Inflammatory macrophage treated with lipopolysaccharide for 1 hour (primary cell): ENCODE results near the gene THY1.
"Not testable (repeated sequence)": the region's sequence is repeated elsewhere in the genome, so short reads cannot be mapped to it uniquely, and the experiment has no call there.

Source experiments
- DNase-seq, 2 donors: peaks; one replicate each; pipeline ENCODE4 v3.0.0-alpha.2; 2020 to 2022

Gene THY1

DNA sequence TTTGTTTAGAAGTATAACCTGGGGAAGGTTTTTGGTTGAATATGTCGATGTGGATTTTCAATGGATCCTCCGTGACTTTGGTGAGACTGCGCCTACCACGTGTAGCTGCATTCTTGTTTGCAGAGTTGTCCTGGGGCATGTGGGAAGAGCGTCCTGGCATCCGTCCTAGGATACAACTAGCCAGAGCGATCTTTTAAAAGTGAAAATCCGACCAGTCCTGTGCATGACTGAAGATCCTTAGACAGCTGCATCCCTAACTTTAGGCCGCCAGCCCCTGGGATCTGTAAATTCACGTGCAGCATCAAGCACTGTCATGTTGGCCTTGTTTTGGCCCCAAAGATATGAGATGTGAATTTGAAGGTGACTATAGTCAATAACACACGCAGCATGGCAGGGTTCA is 22.4 kb upstream of the THY1 start:
- DNase-seq = no peak

DNA sequence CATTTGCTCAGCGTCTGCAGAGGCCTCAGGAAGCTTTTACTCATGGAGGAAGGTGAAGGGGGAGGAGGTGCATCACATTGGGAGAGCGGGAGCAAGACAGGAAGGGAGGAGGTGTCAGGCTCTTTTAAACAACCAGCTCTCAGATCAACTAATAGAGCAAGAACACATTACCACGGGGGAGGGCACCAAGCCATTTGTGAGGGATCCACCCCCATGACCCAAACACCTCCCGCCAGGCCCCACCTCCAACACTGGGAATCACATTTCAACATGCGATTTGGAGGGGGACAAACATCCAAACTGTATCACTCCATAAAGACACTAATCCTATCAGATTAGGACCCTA is 18.9 kb upstream of the THY1 start:
- no peak for DNase-seq

DNA sequence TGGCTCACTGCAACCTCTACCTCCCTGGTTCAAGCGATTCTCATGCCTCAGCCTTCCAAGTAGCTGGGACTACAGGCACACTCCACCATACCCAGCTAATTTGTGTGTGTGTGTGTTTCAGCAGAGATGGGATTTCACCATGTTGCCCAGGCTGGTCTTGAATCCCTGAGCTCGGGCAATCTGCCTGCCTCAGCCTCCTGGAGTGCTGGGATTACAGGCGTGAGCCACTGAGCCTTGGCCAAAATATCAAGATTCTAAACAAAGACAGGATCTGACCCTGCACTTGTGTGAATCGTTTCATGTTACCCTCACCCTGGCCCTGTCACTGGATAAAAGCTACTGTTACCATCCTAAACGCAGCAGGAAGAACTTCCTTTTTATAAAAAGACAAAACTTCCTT is 15.6 kb upstream of the THY1 start:
- no peak for DNase-seq

- DNase-seq = not testable (repeated sequence)
These were observed 14.5 kb upstream of the THY1 start for GRCh38 chr11:119437521-119437920.

- no peak for DNase-seq
These were observed 13.7 kb upstream of the THY1 start for GRCh38 chr11:119436711-119437110.

DNA sequence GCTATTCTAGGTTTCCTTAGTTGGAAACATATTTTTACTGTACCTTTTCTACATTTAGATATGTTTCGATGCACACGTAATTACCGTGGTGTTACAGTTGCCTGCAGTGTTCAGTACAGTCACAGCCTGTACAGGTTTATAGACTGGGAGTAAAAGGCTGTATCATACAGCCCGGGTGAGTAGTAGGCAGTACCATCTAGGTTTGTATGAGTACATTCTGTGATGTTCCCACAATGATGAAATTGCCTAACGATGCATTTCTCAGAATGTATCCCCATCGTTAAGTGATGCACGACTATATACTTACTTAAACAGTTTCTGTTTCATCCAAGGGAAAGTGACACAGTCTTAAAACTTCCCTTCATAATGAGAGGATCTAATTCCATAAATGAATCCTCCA is 13.1 kb upstream of the THY1 start:
- DNase-seq = no peak

- no peak for DNase-seq
These were observed 11.8 kb upstream of the THY1 start for GRCh38 chr11:119434591-119435330.

GRCh38 chr11:119433358-119433725 is 10.4 kb upstream of the THY1 start:
- no peak for DNase-seq

- no peak for DNase-seq
These were observed 9.7 kb upstream of the THY1 start for GRCh38 chr11:119432484-119433357.

- no peak for DNase-seq
These were observed 8.6 kb upstream of the THY1 start for GRCh38 chr11:119431523-119431922.

GRCh38 chr11:119427279-119427678 is 4.3 kb upstream of the THY1 start:
- DNase-seq = no peak

DNA sequence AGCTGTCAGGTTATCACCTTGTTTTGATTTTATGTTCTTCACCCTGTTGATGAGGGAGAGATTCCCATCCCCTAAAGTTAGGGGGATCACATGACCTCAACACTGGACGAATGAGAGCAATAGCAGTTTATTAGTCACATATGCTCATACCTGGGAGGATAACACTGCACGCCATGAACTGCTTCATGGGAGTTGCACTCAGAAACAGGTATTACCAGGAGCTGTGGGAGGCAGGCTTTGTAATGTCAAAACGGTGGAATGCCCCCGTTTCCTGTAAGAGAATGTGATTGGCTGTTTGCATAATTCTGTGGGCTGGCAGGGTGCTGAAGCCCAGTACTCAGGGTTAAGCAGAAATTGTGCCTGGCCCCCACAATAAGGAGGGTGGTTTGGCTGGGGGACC is 3.2 kb upstream of the THY1 start:
- no peak for DNase-seq

GRCh38 chr11:119424775-119425174 is 1.8 kb upstream of the THY1 start:
- DNase-seq = no peak

DNA sequence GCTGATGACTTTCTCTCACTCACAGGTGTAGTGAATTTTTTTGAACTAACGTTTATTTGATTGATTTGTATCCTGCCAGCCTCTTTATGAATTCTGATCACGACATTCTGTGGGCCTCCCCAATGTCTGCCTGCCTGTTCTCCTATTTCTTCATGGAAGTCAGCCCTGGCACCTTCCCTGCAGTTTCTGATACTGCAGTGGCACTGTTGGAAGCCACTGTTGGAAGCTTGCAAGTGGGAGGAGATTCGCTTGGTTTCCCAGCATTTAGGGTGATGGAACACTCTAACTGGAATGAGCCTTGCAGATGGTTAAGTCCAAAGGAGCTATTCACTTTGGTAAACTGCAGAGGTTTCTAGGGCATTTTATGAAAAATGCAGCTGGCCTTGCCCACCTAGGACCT is 1.3 kb upstream of the THY1 start:
- DNase-seq = no peak

DNA sequence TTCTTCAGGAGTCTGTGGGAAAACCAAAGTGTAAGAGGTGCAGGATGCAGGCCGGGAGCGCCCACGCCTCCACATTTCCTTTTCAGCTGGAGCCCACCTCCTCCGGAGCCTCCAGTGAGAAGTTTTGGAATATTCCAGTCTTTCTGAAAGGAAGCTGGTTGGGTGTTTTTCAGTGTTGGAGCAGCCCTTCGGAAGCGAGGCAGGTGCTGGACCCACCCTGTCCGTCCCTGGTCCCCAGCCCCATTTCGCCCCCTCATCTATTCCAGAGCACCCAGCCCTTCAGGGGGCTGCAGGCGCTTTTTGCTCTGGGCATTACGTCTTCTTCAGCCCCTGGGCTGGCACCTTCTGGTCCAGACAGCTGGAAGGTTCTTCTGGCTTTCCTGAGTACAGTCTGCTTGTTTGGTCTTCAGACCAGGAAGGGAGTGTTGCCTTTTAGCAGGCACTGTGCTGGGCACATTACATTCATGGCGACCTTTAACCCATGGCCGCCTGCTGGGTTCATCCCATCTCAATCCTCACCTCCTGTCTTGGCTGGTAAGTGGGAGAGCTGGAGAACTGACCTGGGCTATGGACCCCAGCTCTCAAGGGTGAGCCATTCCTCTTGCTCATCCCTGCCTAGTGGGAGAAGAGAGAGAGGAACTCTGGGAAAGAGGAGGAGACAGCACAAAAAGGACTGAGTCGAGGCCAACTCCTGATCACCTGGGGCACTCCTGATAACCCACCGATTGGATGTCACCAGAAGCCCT is 710 bp upstream of the THY1 start:
- DNase-seq = no peak

GRCh38 chr11:119421941-119422808 is 797 bp downstream of the THY1 start:
- no peak for DNase-seq

- DNase-seq = no peak
These were observed 1.6 kb downstream of the THY1 start for GRCh38 chr11:119421351-119421750.

DNA sequence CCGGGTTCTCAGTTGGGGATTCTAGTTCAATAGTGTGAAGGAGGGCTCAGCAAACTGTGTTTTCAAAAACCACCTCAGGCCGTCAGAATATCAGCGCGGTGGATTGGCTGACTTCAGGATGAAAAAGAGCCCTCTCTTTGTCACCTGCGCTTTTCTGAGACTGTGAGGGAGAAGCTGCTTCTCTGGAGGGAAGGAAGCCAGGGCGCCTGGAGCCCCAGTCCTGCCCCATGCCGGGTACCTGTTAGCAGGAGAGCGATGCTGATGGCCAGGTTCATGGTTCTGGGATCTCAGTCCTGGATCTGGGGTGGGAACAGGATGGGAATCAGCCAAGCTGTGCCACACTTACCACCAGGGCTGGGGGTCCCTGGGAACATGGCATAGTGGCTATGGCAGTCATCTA is 2.3 kb downstream of the THY1 start:
- DNase-seq = no peak

GRCh38 chr11:119419834-119420492 is 3.0 kb downstream of the THY1 start:
- DNase-seq = no peak

GRCh38 chr11:119419246-119419645 is 3.7 kb downstream of the THY1 start:
- no peak for DNase-seq

DNA sequence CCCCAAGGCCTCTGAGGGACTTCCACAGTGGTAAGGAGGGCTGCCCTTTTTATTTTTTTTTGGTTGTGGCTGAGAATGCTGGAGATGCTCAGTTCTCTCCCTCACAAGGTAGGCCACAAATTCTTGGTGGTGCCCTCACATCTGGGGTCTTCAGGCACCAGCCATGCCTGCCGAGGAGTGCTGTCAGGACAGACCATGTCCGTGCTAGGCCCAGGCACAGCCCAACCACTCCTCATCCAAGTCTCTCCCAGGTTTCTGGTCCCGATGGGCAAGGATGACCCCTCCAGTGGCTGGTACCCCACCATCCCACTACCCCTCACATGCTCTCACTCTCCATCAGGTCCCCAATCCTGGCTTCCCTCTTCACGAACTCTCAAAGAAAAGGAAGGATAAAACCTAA is 4.2 kb downstream of the THY1 start:
- DNase-seq = no peak
